Hypothalamus (tissue), 51 donors: ENCODE data around the gene NEU4.
"Not testable (repeated sequence)": the region's sequence is repeated elsewhere in the genome, so short reads cannot be mapped to it uniquely, and the experiment has no call there.

Experiments
- DNase-seq, 51 donors: peaks; one replicate each; lab custom pipeline; 2025; lab: John Stamatoyannopoulos, UW

The NEU4 gene

GRCh38 chr2:241823531-241824437 lies 14.8 kb downstream of the NEU4 start:
- DNase-seq = not testable (repeated sequence)

DNA sequence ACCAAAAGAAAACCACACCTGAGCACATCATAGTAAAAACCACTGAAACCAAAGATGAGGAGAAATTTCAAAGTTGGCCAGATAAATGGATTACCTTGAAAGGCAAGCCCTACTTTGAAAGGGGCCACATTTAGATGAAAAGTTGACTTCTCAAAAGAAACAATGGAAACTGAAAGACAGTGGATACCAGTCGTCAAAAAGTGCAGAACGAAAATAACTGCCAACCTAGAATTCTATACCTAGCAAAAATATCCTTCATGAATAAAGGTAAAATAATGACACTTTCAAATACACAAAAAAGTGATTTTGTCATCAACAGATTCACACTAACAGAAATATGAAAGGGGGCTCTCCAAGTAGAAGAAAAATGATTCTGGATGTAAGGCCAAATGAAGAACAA lies 18.4 kb downstream of the NEU4 start:
- no peak for DNase-seq

DNA sequence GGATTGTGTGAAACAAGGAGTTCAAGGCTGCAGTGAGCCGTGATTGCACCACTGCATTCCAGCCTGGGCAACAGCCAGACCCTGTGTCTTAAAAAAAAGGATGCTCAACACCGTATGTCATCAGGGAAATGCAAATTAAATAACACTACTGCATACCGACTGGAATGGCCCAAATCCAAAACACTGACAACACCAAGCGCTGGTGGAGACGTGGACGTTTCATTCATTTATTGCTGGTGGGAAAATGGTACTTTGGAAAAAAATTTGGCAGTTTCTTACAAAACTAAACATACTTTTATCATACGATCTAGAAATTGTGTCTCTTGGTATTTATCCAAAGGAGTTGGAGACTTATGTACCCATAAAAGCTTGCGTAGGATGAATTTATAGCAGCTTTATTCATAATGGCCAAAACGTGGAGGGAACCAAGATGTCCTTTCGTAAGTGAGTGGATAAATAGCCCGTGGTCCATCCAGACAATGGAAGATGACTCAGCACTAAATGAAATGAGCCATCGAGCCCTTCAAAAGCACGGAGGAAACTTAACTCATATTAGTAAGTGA lies 24.2 kb downstream of the NEU4 start:
- no peak for DNase-seq

GRCh38 chr2:241833756-241834526 lies 24.9 kb downstream of the NEU4 start:
- DNase-seq = not testable (repeated sequence)

- DNase-seq = no peak
These were observed 25.7 kb downstream of the NEU4 start for GRCh38 chr2:241834527-241835210.

DNA sequence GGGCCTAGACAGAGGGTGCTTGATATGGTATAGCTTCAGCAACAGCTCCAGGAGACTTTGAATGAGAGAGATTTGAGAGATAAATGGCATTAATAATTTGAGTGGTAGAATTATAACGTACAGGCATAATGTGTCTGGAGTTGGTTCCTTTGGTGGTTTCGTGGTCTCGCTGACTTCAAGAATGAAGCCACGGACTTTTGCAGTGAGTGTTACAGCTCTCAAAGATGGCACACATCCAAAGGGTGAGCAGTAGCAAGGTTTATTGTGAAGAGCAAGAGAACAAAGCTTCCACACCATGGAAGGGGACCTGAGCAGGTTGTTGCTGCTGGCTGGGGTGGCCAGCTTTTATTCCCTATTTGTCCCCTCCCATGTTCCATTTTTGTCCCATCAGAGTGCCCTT lies 26.6 kb downstream of the NEU4 start:
- no peak for DNase-seq

GRCh38 chr2:241836292-241836691 lies 27.3 kb downstream of the NEU4 start:
- no peak for DNase-seq

GRCh38 chr2:241837197-241837965 lies 28.4 kb downstream of the NEU4 start:
- no peak for DNase-seq

DNA sequence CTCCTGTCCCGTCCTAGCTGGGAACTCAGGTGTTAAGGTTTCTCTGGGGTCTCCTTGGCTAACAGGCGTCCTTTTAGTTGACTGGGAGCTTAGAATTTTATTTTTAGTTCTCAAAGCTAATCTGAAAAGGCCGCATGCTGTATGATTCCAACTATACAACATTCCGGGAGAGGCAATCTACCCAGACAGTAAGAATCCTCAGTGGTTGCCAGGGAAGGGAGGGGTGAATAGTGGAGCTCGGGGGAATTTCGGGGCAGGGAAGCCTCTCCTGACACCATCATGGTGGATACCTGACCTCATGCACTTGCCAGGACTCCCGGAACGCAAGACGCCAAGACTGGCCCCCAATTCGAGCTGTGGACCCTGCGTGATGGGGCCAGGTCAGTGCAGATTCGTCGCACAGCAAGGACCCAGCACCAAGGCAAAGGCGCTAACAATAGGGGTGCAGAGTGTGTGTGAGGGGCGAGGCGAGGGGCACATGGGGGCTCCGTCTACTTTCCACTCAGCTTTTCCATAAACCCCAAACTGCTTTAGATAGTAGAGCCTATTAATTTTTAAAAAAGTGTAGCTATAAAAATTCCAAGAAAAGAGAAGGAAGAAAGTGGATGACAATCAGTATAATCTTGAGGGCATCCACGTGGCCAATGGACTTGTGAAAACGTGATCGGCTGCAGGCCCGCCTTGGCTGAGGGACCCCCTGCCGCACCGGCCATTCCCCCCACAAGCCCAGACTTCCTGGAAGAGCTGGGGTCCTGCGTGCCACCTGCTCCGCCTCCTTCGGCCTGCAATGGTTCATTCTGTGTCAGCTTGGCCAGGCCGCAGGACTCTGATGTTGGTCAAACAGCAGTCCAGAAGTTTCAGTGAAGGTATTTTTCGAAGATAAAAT lies 32.4 kb downstream of the NEU4 start:
- DNase-seq = no peak

- DNase-seq = no peak
These were observed 33.0 kb downstream of the NEU4 start for GRCh38 chr2:241842067-241842415.

- peak in 5 of 51 donors; percentile 9 to 55 (median 30) for DNase-seq
These were observed 33.7 kb downstream of the NEU4 start for GRCh38 chr2:241842620-241843211.

- DNase-seq = no peak
These were observed 34.5 kb downstream of the NEU4 start for GRCh38 chr2:241843321-241844065.

DNA sequence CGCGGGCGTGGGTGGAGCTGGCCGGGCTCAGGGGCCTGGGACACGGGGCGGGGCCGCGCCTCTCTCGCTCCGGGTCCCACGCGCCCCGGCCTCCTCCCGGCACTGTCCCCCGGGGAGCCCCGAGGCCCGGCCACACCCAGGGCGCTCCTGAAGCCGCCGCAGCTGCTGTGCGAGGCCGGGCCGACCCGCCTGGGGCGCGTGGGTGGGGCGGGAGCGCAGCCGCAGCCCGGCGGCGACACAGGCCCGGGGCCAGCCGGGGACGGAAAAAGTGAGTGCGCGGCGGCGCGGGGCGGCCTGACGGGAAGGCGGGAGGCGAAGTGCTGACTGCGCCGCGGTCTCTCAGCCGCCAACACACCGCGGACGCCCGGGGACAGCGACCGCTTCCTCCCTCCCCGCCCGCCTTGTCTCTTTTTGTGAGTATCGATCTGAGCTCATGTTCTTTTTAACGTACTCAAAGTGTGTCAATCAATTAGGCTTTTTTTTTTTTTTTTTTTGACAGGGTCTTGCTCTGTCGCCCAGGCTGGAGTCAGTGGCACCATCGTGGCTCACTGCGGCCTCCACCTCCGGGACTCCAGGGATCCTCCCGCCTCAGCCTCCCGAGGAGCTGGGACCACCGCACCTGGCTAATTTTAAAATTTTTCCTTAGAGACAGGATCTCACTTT lies 35.2 kb downstream of the NEU4 start:
- DNase-seq = peak in 16 of 51 donors; percentile 24 to 70 (median 45)

DNA sequence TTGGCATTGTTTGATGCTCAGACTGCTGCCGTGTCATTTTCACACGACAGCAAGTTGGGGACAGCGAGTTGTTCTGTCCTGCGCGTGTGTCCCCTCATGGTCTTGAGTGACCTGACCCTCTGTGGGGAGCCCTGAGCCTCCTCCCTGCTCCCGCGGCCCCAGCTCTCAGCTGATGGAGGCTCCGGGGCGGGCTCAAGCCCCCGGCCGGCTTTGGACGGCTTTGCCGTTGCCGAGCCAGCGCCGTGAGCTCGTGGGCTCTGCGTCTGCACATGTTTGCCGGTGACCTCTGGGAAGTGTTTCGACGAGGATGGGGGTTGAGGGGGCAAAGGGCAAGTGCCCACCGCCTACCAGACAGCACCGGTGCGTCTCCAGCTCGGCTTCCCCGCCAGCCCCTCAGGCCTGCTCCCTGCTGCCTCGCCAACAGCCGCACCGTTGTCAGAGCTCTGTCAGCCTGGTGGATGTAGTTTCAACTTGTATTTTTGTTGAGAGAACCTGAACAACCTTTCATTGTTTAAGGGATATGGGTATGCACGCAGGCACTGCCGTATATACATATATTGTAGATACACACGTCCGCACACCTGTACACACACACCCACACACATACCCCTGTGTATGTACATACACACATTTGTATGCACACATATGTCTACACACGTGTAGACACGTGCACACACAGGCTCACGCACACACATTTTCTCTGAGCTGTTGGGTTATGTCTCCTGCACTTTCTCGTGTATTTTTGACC lies 36.0 kb downstream of the NEU4 start:
- DNase-seq = no peak

DNA sequence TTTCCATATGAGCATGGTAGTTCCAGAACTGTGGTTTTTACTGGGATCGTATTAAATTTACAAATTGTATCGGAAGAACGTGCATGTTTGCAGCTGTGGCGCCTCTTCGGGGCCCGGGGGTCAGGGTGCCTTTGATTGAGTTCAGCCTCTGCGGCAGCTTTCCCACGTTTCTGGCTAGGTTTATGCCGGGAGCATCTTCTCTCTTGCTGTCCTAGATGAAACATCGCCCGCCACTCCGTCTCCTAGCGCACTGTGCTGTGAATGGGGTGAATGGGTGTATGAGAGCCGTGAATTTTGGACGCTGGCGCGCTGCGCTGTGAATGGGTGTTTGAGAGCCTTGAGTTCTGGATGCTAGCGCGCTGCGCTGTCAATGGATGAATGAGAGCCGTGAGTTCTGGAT lies 37.4 kb downstream of the NEU4 start:
- no peak for DNase-seq

GRCh38 chr2:241848761-241849615 lies 40.0 kb downstream of the NEU4 start:
- DNase-seq = no peak
